ENCODE results near the gene HK1. TPM values are rescaled to one million over a fixed set of nuclear protein-coding genes. Genes with fewer than 3 reads are reported as not detected.
A peak's percentile ranks its signal among the peaks of the same experiment; 100 is the strongest.

The HK1 gene
- total and polyA plus RNA-seq, 2 of the 4 experiments (the other 2 are of a cell fraction), result 53.7 to 90.5 TPM

GRCh38 chr10:69360485-69361302 lies 82.4 kb downstream of the HK1 start:
- H2AK5ac ChIP-seq (ENCODE audit: low read depth, low read length), result no peak overlapping the region
- ATAC-seq (ENCODE audit: low read depth), result peak; percentile 78
- TF ChIP-seq MXI1 (IDR thresholded peaks at IDR 0.05; ENCODE audit: borderline replicate concordance, low read depth, low read length) (peak; percentile 55; the same call in 1 of the 2 replicates), RFX5 (IDR thresholded peaks at IDR 0.05; ENCODE audit: low read depth, low read length) (no peak), BHLHE40 (IDR thresholded peaks at IDR 0.05; ENCODE audit: low read depth, low read length) (no peak), CHD1 (IDR thresholded peaks at IDR 0.05; ENCODE audit: low read depth, low read length) (no peak), USF2 (IDR thresholded peaks at IDR 0.05; ENCODE audit: low read depth, low read length) (no peak), ELK1 (IDR thresholded peaks at IDR 0.05; ENCODE audit: borderline replicate concordance, low read depth, low read length) (no peak), FOS (IDR thresholded peaks at IDR 0.05; ENCODE audit: low read depth, low read length) (no peak), RAD21 (IDR thresholded peaks at IDR 0.05; ENCODE audit: low read length) (no peak), SMC3 (IDR thresholded peaks at IDR 0.05; ENCODE audit: low read depth, low read length) (no peak), CEBPB (IDR thresholded peaks at IDR 0.05; ENCODE audit: low read depth, low read length) (0 out of 2 replicates have a peak, but pooled peaks have one; percentile 21), MAZ (IDR thresholded peaks at IDR 0.05; ENCODE audit: borderline replicate concordance, low read depth, low read length) (peak; percentile 21; the same call in 1 of the 2 replicates), POLR2A (IDR thresholded peaks at IDR 0.05; ENCODE audit: low read depth, low read length) (no peak), RCOR1 (IDR thresholded peaks at IDR 0.05; ENCODE audit: insufficient replicate concordance, low read length) (no peak), CTCF (conservative IDR thresholded peaks at IDR 0.05; ENCODE audit: low read depth, low read length) (no peak)

More at GRCh38 chr10:69360485-69361302, 82.4 kb downstream of the HK1 start:
- DNase-seq, result peak; percentile 93
- dilution Hi-C loops (cut with HindIII; ENCODE audit: low sequenced_read_pairs, unreplicated experiment), result no loop called here
- Histone ChIP-seq H3K36me3 (ENCODE audit: control insufficient read depth, insufficient read depth, low read length) (peaks cover 5% of the 10 kb centered on the region), H2AFZ (replicated peaks; ENCODE audit: low read length, poor library complexity) (no peak overlapping the region), H2BK20ac (ENCODE audit: low read depth, low read length) (no peak overlapping the region), H3K4me2 (ENCODE audit: low read depth, low read length) (peak overlapping the region; percentile 40; the same call in 1 of the 2 replicates), H3K9ac (ENCODE audit: low read depth, low read length) (no peak overlapping the region), H2AK9ac (replicated peaks; ENCODE audit: low read depth, low read length, poor library complexity) (no peak overlapping the region), H3K9me1 (ENCODE audit: insufficient read depth, low read length) (peaks cover 21% of the 10 kb centered on the region), H2BK15ac (ENCODE audit: low read depth, low read length) (no peak overlapping the region), H4K20me1 (ENCODE audit: insufficient read depth, low read length) (peaks cover 42% of the 10 kb centered on the region), H3K4me1 (ENCODE audit: control insufficient read depth, insufficient read depth, low read length) (peaks cover 30% of the 10 kb centered on the region), H3K9me3 (ENCODE audit: control insufficient read depth, insufficient read depth, low read length) (no peaks in the 10 kb centered on the region), H3K27me3 (ENCODE audit: control insufficient read depth, insufficient read depth, low read length) (no peaks in the 10 kb centered on the region), H3K27ac (ENCODE audit: insufficient read depth, low read length) (no peak overlapping the region), H3K4me3 (ENCODE audit: insufficient read depth, low read depth, low read length) (no peak overlapping the region), H4K91ac (ENCODE audit: insufficient read depth, low read depth, low read length) (no peak overlapping the region), H3K23ac (ENCODE audit: low read depth, low read length) (no peak overlapping the region), H3K14ac (replicated peaks; ENCODE audit: low read depth, low read length) (no peak overlapping the region), H2BK120ac (ENCODE audit: low read depth, low read length) (peak overlapping the region; percentile 5; the same call in 1 of the 2 replicates), H4K5ac (ENCODE audit: low read depth, low read length) (no peak overlapping the region), H3K56ac (ENCODE audit: extremely low read depth, insufficient read depth, low read length) (no peak overlapping the region), H2BK5ac (ENCODE audit: low read depth, low read length, poor library complexity, severe bottlenecking) (no peak overlapping the region), H3K79me1 (ENCODE audit: low read depth in 1 of 2, low read length in 2 of 2) (peaks cover 34 to 74% of the 10 kb centered on the region in 2 experiments), H4K8ac (ENCODE audit: low read depth in 2 of 2, low read length in 2 of 2) (no peak overlapping the region), H3K18ac (ENCODE audit: low read depth, low read length) (no peak overlapping the region), H3K4ac (ENCODE audit: low read depth, low read length) (0 out of 2 replicates have a peak overlapping the region, but pooled peaks have one; percentile 33)
- ChIA-PET CTCF (interaction anchor here (0.6 kb wide), 1 partner anchor 62 kb away, joined by 3 read pairs; no protein-coding TSS in a partner anchor), POLR2A (ENCODE audit: unreplicated experiment) (no interaction called here)
- no TSS peak for BruUV-seq (replicated peaks)
- intact Hi-C loops (cut with micrococcal nuclease), result loop anchor here (5.0 kb wide), 1 partner anchor 43 kb away; no protein-coding TSS in a partner anchor
- WGBS, 2 experiments (ENCODE audit: extremely low coverage in 2 of 2, insufficient read length in 1 of 2), result no CpG with 5 or more reads among the region's 8 CpGs
- in situ Hi-C loops (cut with MboI; ENCODE audit: low sequenced_read_pairs), result no loop called here
